ENCODE measurements around the gene C1orf56.

The C1orf56 gene

GRCh38 chr1:151026460-151026859, 21.1 kb upstream of the C1orf56 start:
- no peak for DNase-seq

- no peak for DNase-seq
These were observed 15.4 kb upstream of the C1orf56 start for GRCh38 chr1:151032164-151032563.

- no peak for DNase-seq
These were observed 12.4 kb upstream of the C1orf56 start for GRCh38 chr1:151035167-151035566.

- DNase-seq = no peak
These were observed 11.2 kb upstream of the C1orf56 start, which contains the start of gene BNIPL for GRCh38 chr1:151036356-151036755. Gene BNIPL, plus strand, starts transcription at chr1:151036586. Its CDS starts 140 bp downstream, at chr1:151036726.

- DNase-seq = no peak
These were observed 10.5 kb upstream of the C1orf56 start for GRCh38 chr1:151037032-151037431.

- DNase-seq = no peak
These were observed 8.0 kb upstream of the C1orf56 start for GRCh38 chr1:151039521-151039920.

- DNase-seq = no peak
These were observed 4.4 kb upstream of the C1orf56 start for GRCh38 chr1:151043163-151043562.

- peak; percentile 49 for DNase-seq
These were observed 534 bp downstream of the C1orf56 start for GRCh38 chr1:151047925-151048644.

- DNase-seq = no peak
These were observed 1.1 kb downstream of the C1orf56 start for GRCh38 chr1:151048645-151049032.

- no peak for DNase-seq
These were observed 1.9 kb downstream of the C1orf56 start for GRCh38 chr1:151049458-151049857.

- DNase-seq = no peak
These were observed 2.6 kb downstream of the C1orf56 start for GRCh38 chr1:151050051-151050688.

GRCh38 chr1:151051356-151052009, 3.9 kb downstream of the C1orf56 start:
- DNase-seq = no peak

- DNase-seq = no peak
These were observed 7.5 kb downstream of the C1orf56 start for GRCh38 chr1:151054971-151055547.

GRCh38 chr1:151055581-151055980, 8.0 kb downstream of the C1orf56 start:
- DNase-seq = no peak

- DNase-seq = no peak
These were observed 8.6 kb downstream of the C1orf56 start for GRCh38 chr1:151056149-151056548.

- DNase-seq = peak; percentile 18
These were observed 11.1 kb downstream of the C1orf56 start for GRCh38 chr1:151058692-151059091.

- DNase-seq = peak; percentile 91
These were observed 11.8 kb downstream of the C1orf56 start, which contains the start of gene CDC42SE1 for GRCh38 chr1:151059109-151060006. Gene CDC42SE1, minus strand, starts transcription at chr1:151059622. Its CDS starts 3,892 bp downstream, at chr1:151055730.

- peak; percentile 15 for DNase-seq
These were observed 12.6 kb downstream of the C1orf56 start, which contains the start of gene MLLT11 for GRCh38 chr1:151060007-151060656. Gene MLLT11, plus strand, starts transcription at chr1:151060397. Its CDS starts 6,828 bp downstream, at chr1:151067225.

- no peak for DNase-seq
These were observed 13.3 kb downstream of the C1orf56 start for GRCh38 chr1:151060657-151061421.

- no peak for DNase-seq
These were observed 14.2 kb downstream of the C1orf56 start for GRCh38 chr1:151061704-151062103.
